C4-2B (cell line): ENCODE data around the gene MB.

Source experiments
- H3K27ac ChIP-seq: fragments of 450-650 bp; 2 replicates; pipeline ENCODE4 v1.5.1; 2017
- ZFX ChIP-seq: fragments of 450-650 bp; IDR thresholded peaks from 2 replicates; pipeline ENCODE4 v1.6.1; 2017
- TF ChIP-seq, protein P1 (sequence below): fragments of 450-650 bp; conservative IDR thresholded peaks from 2 replicates; pipeline ENCODE4 v1.5.1; 2017; ENCODE audit warnings: mild to moderate bottlenecking

Gene MB

DNA sequence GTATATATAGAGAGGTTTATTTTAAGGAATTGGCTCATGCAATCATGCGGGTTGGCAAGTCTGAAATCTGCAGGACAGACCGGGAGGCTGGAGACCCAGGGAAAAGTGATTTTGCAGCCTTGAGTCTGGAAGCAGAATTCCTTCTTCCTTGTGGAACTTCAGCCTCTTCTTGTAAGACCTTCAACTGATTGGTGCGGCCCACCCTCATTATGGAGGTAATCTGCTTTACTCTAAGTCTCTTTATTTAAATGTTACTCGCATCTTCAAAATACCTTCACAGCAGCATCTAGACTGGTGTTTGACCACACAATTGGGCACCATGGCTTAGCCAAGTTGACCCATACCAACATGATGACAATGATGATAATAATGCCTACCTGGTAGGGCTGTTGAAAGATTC, 17.8 kb downstream of the MB start:
- no peak for TF ChIP-seq ZFX
- TF ChIP-seq, protein P1, sequence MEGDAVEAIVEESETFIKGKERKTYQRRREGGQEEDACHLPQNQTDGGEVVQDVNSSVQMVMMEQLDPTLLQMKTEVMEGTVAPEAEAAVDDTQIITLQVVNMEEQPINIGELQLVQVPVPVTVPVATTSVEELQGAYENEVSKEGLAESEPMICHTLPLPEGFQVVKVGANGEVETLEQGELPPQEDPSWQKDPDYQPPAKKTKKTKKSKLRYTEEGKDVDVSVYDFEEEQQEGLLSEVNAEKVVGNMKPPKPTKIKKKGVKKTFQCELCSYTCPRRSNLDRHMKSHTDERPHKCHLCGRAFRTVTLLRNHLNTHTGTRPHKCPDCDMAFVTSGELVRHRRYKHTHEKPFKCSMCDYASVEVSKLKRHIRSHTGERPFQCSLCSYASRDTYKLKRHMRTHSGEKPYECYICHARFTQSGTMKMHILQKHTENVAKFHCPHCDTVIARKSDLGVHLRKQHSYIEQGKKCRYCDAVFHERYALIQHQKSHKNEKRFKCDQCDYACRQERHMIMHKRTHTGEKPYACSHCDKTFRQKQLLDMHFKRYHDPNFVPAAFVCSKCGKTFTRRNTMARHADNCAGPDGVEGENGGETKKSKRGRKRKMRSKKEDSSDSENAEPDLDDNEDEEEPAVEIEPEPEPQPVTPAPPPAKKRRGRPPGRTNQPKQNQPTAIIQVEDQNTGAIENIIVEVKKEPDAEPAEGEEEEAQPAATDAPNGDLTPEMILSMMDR = no peak
- H3K27ac ChIP-seq = no peak overlapping the region

DNA sequence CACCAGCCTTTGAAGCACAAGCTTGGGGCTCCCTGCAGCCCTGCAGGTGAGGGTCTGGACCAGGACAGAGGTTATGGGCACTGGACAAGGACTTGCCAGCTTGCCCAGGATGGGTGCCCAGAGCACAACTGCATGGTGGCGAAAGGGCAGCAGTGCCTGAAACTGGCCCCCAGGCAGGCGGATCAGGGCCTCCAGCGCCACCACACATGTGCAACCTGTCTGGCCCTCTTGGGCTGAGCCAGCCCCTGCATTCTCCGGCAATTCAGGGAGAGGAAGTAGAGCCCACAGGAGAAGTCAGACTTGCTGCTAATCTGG, 18.8 kb downstream of the MB start:
- TF ChIP-seq, protein P1 = no peak
- no peak for TF ChIP-seq ZFX
- no peak overlapping the region for H3K27ac ChIP-seq

GRCh38 chr22:35597692-35598395, 19.3 kb downstream of the MB start:
- H3K27ac ChIP-seq = no peak overlapping the region
- TF ChIP-seq ZFX = no peak
- TF ChIP-seq, protein P1 = no peak

DNA sequence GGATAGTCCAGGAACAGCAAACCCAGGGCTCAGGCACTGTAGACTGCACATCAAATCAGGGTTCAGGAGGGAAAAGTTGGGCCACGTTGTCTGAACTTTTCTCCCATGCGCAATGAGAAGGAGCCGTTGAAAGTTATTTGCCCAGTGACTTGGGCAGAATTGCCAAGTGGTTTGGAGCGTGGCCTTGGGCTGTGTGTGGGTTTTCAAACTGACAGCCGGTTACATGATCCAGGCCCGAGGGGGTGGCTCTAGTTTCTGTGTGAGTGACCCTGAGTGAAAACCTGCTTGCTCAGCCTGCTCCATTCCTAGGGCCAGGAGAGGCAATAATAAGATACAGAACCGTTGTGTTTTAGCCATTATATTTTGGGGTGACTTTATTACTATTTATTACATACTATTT, 20.3 kb downstream of the MB start:
- TF ChIP-seq, protein P1 = no peak
- no peak for TF ChIP-seq ZFX
- H3K27ac ChIP-seq = no peak overlapping the region

DNA sequence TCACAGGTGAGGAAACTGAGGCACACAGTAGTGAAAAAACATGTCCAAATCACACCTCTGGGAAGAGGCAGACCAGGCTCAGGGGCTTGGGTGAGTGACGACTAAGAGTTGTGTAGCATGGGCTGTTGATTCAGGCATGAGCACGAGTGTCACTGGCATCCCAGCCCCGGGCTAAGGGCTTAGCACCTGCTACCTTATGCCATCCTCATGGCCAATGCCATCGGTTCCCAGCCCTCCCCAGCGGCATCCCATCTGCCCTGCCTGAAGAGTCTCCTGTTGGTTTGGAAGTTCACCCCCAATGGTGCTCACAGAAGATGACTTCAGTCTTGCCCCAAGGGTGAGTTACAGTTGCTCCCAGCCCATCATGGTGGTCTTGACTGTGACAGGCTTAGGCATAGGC, 22.4 kb downstream of the MB start:
- H3K27ac ChIP-seq = no peak overlapping the region
- TF ChIP-seq ZFX = no peak
- TF ChIP-seq, protein P1 = no peak

DNA sequence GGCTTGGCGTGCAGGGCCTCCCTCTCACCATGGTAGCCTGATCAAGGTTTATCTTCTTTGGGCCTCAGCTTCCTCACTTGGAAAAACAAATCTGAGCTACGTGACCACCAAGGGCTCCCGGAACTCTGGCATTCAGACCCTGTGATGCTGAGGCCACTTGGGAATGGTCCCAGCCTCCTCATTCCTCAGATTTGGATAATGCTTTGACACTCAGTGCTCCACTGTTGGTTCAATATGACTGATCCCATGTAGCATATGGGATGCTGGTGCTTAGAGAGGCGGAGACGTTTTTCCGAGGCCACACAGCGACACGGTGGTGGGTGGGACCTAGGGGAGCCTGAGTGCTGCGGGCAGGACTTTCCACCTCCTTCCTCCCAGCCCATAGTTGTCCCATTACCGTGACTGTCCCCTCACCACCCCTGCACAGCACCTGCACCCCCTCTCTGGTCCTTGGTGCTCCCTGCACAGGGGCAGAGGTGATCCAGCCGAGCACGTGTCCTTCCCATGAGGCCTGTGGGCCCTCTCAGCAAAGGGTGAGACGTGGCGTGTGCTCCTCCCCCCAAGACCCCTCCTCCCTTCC, 23.1 kb downstream of the MB start:
- TF ChIP-seq, protein P1 = no peak
- TF ChIP-seq ZFX = no peak
- no peak overlapping the region for H3K27ac ChIP-seq

- no peak for TF ChIP-seq ZFX
- TF ChIP-seq, protein P1 = no peak
- H3K27ac ChIP-seq = no peak overlapping the region
Measured at GRCh38 chr22:35593071-35593890, 23.8 kb downstream of the MB start.
